ENCODE data around the gene HPS4.

- TF ChIP-seq ZNF274 (IDR thresholded peaks at IDR 0.05; ENCODE audit: low read depth, low read length): no peak
- no peak for TF ChIP-seq YY1 (IDR thresholded peaks at IDR 0.05; ENCODE audit: insufficient read depth, insufficient read length)
- TF ChIP-seq SUZ12 (IDR thresholded peaks at IDR 0.05; ENCODE audit: extremely low read depth, insufficient read depth, insufficient read length): no peak
Observed at GRCh38 chr22:26436903-26437515, 46.6 kb downstream of the HPS4 start.
